IPS DF 4.7 (cell line): ENCODE data around the gene MISP3.

Experiments used
- DNase-seq: peaks from one replicate; pipeline ENCODE4 v3.0.0-alpha.2; 2013; ENCODE audit warnings: low spot score; ENCODE audit errors: extremely low read depth

The MISP3 gene

DNA sequence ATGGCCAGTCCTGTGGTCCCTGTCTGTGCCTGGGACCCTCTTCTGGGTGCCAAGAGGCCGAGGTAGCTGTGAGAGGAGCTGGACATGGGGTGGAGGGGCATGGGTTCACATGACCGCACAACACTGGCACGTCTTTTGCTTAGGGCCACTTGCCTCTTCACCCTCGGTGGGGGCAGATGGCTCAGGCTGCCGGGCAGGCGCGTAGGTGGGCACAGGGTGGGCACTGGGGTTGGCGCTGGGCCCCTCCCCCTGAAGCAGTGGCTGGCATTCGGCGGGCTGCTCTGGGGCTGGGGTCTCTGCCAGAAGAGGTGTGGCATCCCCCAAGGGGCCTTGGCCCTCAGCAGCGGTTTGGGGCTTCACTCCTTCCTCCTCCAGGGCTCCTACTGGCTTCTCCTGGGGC is 19.1 kb upstream of the MISP3 start:
- DNase-seq, result no peak

DNA sequence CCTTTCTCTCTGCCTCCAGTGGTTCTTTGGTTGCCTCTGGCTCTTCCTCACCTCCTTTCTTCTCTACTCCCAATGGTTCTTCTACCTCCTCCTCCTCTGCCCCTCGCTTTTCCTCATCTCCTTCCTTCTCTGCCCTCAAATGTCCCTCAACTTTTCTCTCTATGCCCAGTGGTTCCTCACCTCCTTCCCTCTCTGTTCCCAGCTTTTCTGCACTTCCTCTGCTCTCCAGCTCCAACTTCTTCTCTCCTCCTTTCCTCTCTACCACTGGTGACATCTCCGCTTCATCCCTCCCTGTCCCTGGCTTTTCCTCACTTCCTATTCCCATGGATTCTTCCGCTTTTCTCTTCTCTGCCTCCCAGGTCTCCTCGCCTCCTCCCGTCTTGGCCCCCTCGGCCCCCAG is 18.5 kb upstream of the MISP3 start:
- no peak for DNase-seq

DNA sequence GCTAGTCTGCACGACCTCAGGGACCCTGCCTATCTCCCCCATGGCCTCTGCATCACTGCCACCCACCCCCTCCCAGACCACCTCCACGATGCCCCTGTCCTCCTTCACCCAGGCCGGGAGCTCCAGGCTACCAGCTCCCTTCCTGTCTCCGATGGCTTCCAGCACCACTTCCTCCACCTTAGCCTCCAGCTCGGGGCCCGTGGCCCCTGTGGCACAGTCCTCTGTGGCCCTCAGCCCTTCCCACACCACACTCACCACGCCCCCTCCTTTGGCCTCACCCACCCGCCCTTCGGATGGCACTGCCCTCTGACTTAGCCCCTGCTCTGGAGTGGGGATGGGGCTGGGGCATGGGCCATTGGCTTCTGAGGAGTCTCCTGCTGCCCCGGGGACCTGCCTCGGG is 17.9 kb upstream of the MISP3 start:
- DNase-seq, result no peak

DNA sequence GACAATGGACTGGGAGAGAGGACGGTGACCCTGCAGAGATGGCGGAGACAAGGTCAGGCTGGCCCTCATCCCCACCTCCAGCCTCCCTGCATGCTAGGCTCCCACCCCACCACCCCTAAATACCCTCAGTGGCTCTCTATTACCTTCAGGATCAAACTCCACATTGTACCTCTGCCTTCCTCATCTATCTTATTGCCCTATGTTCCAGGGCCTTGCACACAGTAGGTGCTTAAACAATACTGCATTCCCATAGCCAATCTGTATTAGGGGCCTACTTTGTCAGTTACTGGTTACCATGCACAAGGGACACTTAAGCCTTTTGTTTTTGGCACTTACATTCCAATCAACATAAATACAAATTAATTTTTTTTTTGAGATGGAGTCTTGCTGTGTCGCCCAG is 17.2 kb upstream of the MISP3 start:
- DNase-seq, result no peak

DNA sequence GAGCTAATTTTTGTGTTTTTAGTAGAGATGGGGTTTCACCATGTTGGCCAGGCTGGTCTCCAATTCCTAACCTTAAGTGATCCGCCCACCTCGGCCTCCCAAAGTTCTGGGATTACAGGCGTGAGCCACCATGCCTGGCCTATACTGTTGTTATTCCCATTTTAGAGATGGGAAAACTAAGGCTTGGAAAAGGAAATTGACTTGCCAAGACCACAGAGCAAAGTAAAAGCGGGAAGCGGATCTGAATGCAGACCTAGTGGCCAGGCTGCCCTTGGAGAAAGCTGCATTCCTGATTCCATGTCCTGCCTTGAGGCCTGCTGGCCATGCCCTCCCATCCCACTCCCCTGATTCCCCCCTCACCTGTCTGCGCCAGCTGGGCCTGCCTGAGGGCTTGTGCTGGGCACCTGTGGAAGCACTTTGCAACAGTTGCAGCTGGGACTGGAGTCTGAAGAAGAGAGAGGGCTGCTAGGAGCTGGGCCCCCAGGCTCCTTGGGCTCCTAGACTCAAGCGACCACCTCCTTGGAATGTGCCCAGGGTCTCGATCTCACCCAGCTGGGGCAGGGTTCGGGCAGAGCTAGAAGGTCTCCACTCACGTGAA is 16.4 kb upstream of the MISP3 start:
- DNase-seq, result no peak

DNA sequence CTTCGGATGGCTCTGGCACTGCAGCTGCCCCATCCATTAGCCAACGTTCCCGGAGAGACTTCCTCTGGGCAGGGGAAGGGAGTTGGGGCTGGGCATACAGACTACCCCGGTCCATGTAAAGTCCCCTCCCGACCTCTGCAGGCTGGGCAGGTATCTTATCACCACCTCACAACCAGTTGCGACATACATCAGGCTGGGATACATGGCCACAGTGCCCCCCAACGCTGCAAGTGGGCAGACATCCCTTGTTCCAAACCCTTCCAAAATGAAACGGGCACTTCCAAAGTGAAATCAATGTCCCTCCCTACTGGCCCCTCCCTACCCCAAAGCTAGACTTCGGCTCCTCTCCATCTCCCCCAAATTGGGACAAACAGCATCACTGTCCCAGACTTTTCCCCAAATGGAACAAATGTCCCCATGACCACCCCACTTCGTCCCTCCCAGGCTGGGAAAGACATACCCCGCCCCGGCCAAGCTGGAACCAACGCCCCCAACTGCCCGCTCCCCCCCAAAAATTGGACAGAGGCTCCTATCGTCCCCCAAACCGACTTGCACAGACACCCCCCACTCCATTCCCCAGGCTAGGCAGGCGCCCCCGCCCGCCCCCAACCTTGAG is 15.7 kb upstream of the MISP3 start:
- no peak for DNase-seq

DNA sequence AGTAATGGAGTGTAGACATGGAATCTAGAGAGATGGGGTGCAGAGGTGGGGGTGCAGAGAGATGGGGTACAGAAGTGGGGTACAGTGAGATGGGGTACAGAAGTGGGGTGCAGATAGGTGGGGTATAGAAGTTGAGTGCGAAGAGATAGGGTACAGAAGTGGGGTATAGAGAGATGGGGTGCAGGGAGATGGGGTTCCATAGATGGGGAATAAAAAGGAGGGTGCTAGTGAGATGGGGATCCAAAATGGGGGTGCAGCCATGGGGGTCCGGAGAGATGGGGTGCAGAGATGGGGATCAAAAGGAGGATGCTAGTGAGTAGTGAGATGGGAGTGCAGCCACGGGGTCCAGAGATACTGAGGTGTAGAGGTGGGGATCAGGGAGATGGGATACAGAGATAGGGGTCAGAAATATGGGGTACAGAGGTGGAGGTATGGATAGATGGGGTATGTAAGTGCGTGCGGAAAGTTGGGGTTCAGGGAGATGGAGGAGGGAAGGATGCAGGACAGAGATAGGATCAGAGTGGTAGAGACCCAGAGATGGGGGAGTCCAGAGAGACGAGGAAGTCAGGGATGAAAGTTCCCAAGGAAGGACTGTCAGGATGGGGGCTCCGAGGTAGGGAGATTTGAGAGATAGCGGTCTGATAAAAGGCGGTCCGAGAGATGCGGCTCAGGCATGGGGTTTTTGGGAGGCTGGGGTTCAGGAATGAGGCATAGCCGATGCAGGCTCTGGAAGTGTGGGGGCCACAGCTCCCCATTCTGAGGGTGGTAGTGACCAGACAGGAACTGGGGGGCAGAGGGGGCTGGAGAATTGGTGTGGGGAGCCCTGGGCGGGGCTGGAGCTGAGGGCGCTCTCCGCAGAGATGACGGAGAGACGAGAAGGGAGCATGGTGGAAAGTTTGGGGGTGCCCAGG is 14.1 kb upstream of the MISP3 start:
- DNase-seq, result no peak

DNA sequence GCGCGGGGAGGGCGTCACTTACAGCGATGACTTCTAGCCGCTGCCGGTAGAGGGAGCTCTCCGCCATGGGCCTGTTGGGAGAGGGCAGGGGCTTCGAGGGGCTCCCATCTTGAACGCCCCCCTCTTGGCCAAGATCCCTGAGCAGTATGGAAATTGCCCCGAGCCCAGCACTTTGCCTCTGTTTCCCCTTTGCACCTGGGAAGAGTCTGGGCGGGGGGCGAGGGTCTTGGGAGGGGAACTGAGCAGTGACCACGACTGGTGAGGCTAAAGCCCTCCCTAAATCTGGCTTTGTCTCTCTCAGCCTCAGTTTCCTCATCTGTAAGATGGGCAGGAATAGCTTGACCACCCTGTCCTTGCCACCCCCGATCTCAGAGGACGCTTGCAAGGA is 13.5 kb upstream of the MISP3 start:
- no peak for DNase-seq

DNA sequence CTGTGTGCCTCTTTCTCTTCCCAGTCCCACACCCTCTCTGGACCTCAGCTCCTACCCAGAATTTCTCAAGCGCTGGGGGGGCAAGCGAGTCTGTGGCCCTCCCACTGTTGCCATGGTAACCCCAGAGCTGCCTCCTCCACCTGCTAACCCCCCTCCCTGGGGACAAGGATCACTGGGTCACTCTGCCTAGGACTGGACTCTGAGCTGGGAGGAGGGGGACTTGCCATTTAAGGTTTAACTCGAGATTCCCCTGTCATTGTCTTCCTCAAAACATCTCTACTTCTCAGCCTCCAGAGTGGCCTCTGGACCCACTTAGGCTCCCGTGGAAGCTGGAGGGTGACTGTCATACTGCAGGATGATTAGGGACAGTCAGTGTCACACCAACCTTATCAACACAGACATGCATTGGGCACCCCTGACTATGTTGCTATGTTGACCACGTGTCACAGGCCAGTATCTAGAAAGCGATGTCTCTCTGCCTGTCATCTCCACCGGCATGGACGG is 12.9 kb upstream of the MISP3 start:
- DNase-seq, result no peak

DNA sequence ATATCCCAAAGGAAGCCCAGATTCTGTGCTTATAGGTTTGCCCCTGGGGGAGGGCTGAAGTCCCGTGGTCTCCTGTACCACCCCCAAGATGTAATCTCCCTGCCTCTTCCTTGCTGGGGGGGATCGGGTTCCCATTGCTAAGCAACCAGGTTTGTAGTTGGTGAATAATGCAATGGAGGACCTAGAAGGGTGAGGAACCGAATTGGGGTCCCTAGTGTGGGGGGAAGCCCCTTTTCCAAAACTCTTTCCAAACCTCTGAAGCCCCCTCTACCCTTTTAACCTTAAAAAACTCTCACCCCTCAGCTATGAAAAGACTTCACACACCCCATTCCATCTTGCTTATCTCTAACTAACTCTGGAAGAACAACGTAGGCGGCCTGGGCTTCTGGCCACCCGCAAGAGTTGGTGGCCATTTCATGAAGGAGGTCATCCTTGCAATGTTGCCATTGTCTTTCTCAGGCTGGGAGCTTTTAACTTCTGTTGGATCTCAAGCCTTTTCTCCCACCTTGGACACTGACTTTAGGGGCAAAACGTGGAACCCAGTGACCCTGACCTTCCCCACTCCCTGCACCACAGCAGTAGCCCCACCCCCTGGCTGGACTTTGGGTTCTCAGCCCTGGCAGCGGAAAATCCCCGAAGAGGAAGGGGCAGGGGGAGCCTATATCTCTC is 11.4 kb upstream of the MISP3 start:
- DNase-seq, result no peak

DNA sequence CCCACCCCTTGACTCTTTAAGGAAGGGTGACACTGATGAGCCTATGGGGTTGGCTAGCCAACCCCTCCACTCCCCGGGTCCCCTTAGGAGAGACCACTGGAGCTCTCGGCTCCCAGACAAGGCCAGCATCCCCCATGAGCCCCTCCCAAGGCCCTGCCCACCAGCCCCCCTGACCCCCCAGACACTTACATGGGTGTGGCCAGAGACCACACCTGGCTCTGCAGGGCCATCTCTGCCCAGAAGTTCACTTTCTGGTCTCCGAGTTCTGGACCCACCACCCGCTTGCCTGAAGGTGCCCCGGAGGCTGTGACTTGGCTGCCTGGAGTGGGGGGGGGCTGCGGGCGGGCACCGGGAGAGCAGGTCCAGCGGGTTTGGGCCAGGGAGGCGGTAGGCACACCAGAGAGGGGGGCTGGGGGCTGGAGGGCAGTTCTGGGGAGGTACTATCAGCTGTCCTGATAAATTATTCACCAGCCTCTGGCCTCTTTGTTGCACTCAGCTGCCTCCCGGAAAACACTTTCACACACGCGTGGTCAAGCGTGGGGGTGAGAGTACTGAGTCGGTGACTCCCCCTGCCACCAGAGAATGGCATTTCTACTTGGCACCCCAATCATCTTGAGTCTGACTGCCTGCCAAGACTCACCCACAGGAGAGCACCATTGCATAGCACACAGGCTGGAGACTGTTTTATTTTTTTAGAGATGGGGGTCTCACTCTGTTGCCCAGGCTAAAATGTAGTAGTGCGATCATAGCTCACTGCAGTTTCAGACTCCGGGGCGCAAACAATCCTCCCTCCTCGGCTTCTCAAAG is 10.6 kb upstream of the MISP3 start, which contains the start of gene PALM3:
TSS of gene PALM3 (minus strand) at position 326 of the 807 bp plus-strand sequence. CDS start at position 230, 96 bp downstream.
- DNase-seq, result no peak

DNA sequence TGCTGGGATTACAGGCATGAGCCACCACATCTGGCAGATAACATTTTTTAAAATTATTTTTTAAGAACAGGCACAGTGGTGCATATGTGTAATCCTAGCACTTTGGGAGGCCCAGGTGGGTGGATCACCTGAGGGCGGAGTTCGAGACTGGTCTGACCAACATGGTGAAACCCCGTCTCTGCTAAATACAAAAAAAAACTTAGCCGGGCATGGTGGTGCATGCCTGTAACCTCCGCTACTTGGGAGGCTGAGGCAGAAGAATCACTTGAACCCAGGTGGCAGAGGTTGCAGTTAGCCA is 10.1 kb upstream of the MISP3 start:
- no peak for DNase-seq

DNA sequence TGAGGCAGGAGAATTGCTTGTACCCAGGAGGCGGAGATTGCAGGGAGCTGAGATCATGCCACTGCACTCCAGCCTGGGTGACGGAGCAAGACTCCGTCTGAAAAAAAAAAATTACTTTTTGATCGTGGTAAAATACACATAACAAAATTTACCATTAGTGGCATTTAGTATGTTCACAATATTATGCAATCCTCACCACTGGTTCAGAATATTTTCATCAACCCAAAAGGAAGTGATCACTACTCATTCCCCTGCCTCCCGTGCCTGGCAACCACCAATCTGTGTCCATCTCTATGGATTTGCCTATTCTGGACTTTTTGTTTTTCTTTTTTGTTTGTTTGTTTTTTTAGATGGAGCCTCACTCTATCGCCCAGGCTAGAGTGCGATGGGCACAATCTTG is 9.5 kb upstream of the MISP3 start:
- no peak for DNase-seq

DNA sequence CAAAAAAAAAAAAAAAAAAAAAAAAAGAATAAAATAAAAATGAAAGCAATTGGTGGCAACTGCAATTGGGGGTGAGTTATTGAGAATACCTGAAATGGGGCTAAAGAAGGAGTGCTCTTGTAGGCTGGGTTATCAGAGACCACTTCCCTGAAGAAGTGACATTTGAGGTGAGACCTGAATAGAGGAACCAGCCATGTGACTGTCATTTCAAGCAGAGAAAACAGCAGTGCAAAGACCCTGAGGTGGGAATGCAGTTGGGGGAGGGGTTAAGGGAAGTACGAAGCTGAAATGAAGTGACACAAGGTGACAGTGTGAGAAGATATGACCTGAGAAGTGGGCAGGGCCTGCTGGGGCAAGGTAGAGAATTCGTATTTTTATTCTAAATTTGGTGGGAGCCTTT is 6.5 kb upstream of the MISP3 start:
- no peak for DNase-seq

DNA sequence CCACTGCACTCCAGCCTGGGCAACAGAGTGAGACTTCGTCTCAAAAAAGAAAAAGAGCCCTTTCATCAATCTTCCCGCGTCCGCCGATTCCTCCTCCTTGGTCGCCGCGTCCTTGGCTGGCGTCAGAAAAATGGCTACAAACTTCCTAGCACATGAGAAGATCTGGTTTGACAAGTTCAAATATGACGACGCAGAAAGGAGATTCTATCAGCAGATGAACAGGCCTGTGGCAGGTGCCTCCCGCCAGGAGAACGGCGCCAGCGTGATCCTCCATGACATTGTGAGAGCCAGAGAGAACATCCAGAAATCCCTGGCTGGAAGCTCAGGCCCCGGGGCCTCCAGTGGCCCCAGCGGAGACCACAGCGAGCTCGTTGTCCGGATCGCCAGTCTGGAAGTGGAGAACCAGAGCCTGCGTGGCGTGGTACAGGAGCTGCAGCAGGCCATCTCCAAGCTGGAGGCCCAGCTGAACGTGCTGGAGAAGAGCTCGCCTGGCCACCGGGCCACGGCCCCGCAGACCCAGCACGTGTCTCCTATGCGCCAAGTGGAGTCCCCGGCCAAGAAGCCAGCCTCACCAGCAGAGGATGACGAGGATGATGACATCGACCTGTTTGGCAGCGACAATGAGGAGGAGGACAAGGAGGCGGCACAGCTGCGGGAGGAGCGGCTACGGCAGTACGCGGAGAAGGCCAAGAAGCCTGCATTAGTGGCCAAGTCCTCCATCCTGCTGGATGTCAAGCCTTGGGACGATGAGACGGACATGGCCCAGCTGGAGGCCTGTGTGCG is 2.1 kb upstream of the MISP3 start:
- DNase-seq, result no peak

DNA sequence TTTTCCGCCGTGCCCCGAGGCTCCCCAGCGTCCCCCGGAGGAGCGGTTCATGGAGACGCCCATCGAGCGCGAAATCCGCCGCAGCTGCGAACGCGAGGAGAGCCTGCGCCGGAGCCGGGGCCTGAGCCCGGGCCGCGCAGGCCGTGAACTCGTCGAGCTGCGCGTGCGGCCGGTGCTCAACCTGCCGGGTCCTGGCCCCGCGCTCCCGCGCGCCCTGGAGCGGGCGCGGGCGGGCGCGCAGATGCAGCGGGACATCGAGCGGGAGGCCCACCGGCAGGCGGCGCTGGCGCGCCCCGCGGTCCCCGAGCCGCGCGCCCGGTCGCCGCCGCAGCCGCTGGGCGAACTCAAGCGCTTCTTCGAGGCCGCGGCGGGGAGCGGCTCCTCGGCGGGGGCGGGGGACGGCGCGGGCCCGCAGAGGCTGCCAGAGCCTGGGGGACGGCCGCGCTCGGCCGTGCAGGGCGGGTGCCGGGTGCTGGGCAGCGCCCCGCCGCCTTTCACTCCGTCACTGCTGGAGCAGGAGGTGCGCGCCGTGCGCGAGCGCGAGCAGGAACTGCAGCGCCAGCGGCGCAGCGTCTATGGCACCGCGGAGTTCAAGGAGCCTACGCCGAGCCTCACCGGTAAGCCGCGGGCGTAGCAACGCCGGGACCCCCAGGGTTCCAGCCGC is 807 bp downstream of the MISP3 start:
- no peak for DNase-seq

DNA sequence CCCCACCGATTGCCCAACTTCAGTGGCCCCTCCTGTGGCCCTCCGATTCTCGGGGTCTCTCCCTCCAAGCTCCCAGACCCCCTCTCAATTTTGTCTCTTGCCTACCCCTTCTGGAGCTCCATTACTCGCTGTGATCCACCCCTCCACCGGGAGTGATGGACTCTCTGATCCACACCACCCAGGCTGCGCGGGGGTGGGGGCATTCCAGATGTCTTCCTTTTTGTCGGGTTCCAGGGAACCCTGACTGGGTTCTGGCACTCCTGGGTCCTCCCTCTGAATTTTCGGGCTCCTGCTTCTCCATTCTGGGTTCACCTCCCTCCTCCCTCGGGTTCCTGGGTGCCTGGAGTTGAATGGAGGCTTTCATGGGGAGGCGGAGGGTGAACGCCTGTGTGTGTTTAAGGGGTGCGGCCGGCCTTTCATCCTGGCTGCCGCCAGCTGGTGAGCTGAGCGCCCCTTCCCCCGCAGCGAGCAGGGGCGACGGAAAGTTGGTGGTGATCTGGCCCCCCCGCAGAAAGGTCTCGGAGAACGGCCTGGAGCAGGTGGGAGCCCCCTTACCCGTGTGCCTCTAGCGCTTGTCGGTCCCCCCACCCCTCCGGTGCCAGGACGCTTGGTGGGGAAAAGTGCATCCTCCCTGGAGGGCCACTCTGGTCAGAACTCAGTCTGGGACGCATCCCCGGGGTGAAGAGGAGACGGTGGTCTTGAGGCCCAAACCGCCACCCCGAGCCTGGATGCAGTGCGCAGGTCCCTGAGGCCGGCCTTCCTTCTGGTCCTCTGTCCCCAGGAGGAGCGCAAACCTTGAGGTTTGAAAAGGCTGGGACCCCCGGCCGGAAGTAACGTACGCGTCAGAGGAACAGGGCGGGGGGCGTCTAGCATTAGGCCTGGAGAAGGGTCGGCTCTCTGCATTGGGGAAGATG is 1.6 kb downstream of the MISP3 start:
- no peak for DNase-seq

DNA sequence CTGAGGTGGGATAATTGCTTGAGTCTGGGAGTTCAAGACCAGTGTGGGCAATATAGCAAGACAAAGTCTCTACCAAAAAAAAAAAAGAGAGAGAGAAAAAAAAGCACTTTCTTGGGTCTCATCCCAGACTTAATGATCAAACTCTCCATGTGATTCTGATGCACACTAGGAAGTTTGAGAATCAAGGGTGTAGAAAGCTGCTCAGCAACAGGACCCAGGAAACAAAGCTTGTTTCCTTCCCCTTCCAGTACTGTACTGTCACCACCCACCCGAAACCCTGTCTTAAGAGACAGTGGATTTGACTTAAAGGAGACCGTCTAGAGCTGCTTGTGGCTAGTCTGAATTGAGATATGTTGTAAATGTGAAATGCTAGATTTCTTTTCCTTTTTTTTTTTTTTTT is 5.8 kb downstream of the MISP3 start:
- no peak for DNase-seq
